ENCODE measurements around the gene GATAD2A. TPM values are rescaled to one million over a fixed set of nuclear protein-coding genes. Genes with fewer than 3 reads are reported as not detected.
"Not testable (repeated sequence)": the region's sequence is repeated elsewhere in the genome, so short reads cannot be mapped to it uniquely, and the experiment has no call there.

Gene GATAD2A
- polyA plus RNA-seq, 1 donor (not counting 4 experiments of a cell fraction or from before 2014, with no cell fraction given) = 28.4 TPM

DNA sequence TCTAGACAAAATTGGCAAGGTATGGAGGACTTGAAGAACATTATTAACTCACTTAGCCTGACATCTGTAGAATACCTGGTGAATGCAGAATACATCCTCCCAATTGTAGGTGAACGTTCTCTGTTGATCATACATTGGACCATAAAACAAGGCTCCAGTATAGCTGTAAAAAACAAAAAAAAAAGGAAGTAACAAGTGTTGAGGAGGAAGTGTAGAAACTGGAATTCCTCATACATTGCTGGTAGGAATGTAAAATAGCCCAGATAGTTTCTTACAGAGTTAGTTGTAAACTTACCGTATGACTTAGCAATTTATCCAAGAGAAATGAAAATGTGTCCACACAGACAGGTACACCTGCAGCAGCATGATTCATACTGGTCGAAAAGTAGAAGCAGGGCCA is 65.1 kb downstream of the GATAD2A start:
- TF ChIP-seq, protein P1, sequence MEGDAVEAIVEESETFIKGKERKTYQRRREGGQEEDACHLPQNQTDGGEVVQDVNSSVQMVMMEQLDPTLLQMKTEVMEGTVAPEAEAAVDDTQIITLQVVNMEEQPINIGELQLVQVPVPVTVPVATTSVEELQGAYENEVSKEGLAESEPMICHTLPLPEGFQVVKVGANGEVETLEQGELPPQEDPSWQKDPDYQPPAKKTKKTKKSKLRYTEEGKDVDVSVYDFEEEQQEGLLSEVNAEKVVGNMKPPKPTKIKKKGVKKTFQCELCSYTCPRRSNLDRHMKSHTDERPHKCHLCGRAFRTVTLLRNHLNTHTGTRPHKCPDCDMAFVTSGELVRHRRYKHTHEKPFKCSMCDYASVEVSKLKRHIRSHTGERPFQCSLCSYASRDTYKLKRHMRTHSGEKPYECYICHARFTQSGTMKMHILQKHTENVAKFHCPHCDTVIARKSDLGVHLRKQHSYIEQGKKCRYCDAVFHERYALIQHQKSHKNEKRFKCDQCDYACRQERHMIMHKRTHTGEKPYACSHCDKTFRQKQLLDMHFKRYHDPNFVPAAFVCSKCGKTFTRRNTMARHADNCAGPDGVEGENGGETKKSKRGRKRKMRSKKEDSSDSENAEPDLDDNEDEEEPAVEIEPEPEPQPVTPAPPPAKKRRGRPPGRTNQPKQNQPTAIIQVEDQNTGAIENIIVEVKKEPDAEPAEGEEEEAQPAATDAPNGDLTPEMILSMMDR (optimal IDR thresholded peaks at IDR 0.05 in 1 of 3, IDR thresholded peaks at IDR 0.05 in 1 of 3, conservative IDR thresholded peaks at IDR 0.05 in 1 of 3; ENCODE audit: extremely low read depth in 1 of 3, insufficient read depth in 2 of 3, low read length in 3 of 3) = no peak
- TF ChIP-seq EZH2 (IDR thresholded peaks at IDR 0.05; ENCODE audit: low read length) = no peak
- H3K9me1 ChIP-seq (ENCODE audit: control insufficient read depth, extremely low read depth, insufficient read depth, low read length) = peaks cover 3% of the 10 kb centered on the region
- no peak overlapping the region for H3K27ac ChIP-seq (ENCODE audit: control insufficient read depth, insufficient read depth, low read length)
- no peak overlapping the region for H3K4me3 ChIP-seq (ENCODE audit: control insufficient read depth in 2 of 3, extremely low read depth in 1 of 3, insufficient read depth in 2 of 3, low read depth in 1 of 3, low read length in 3 of 3)
- FAIRE-seq (no peak), DNase-seq (ENCODE audit: low read depth, low spot score) (no peak)
- no peaks in the 10 kb centered on the region for H3K27me3 ChIP-seq (ENCODE audit: control insufficient read depth, extremely low read depth, insufficient read depth, low read length)
- H2AFZ ChIP-seq (ENCODE audit: control insufficient read depth, low read length) = no peak overlapping the region
- H4K20me1 ChIP-seq (ENCODE audit: control insufficient read depth, extremely low read depth, insufficient read depth, low read length) = peaks cover 14% of the 10 kb centered on the region
- no peak overlapping the region for H3K4me2 ChIP-seq (ENCODE audit: control insufficient read depth, extremely low read depth, insufficient read depth, low read depth, low read length)
- H3K9ac ChIP-seq (ENCODE audit: control insufficient read depth, extremely low read depth, insufficient read depth, low read length) = no peak overlapping the region
- dilution Hi-C loops (cut with MboI; ENCODE audit: extremely low pct_ligation_motif_present, low sequenced_read_pairs) = no loop called here
- peaks cover 2% of the 10 kb centered on the region for H3K9me3 ChIP-seq (ENCODE audit: control insufficient read depth, low read depth, low read length)
- H3K79me2 ChIP-seq (ENCODE audit: control insufficient read depth, insufficient read depth, low read length) = peaks cover 73% of the 10 kb centered on the region
- peaks cover 31 to 38% of the 10 kb centered on the region in 2 experiments for H3K36me3 ChIP-seq (ENCODE audit: control insufficient read depth in 2 of 2, extremely low read depth in 1 of 2, insufficient read depth in 2 of 2, low read length in 2 of 2)
- H3K4me1 ChIP-seq (ENCODE audit: control insufficient read depth, extremely low read depth, insufficient read depth, low read length) = no peaks in the 10 kb centered on the region

DNA sequence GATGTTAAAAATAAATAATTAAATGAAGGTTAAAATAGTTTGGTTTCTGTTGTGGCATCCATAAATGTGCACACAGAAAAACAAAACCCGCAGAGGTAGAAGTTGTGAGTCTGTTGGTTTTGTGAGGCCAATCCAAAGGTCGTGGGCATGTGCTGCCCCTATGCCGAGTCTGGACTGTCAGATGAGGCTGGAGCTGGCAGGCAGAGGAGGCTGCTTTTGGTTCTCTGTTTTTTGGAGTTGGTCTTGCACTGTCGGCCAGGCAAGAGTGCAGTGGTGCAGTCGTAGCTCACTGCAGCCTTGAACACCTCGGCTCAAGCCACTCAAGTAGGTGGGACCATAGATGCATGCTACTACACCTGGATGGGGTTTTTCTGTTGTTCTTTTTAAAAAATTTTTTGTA is 66.2 kb downstream of the GATAD2A start:
- no peak for FAIRE-seq

DNA sequence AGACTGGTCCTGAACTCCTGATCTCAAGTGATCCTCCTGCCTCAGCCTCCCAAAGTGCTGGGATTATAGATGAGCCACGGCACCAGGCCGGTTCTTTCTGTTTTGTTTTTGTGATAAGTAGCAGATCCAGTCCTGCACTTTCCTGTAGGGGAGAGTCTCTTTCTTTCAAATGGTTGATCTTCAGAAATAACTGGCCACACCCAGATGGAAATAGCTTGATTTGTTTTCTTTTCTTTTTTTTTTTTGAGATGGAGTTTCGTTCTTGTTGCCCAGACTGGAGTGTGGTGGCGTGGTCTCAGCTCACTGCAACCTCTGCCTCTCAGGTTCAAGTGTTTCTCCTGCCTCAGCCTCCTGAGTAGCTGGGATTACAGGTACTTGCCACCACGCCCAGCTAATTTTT is 66.6 kb downstream of the GATAD2A start:
- H3K4me2 ChIP-seq (ENCODE audit: control insufficient read depth, extremely low read depth, insufficient read depth, low read depth, low read length); FAIRE-seq; H2AFZ ChIP-seq (ENCODE audit: control insufficient read depth, low read length); H3K9ac ChIP-seq (ENCODE audit: control insufficient read depth, extremely low read depth, insufficient read depth, low read length); H3K4me1 ChIP-seq (ENCODE audit: control insufficient read depth, extremely low read depth, insufficient read depth, low read length); H3K4me3 ChIP-seq (ENCODE audit: control insufficient read depth in 2 of 3, extremely low read depth in 1 of 3, insufficient read depth in 2 of 3, low read depth in 1 of 3, low read length in 3 of 3); dilution Hi-C loops (cut with MboI; ENCODE audit: extremely low pct_ligation_motif_present, low sequenced_read_pairs); H3K27ac ChIP-seq (ENCODE audit: control insufficient read depth, insufficient read depth, low read length); H3K9me1 ChIP-seq (ENCODE audit: control insufficient read depth, extremely low read depth, insufficient read depth, low read length); DNase-seq (ENCODE audit: low read depth, low spot score); H3K9me3 ChIP-seq (ENCODE audit: control insufficient read depth, low read depth, low read length); H3K27me3 ChIP-seq (ENCODE audit: control insufficient read depth, extremely low read depth, insufficient read depth, low read length): not testable (repeated sequence)
- H3K36me3 ChIP-seq (ENCODE audit: control insufficient read depth in 2 of 2, extremely low read depth in 1 of 2, insufficient read depth in 2 of 2, low read length in 2 of 2) = peaks cover 22 to 35% of the 10 kb centered on the region in 2 experiments
- H3K79me2 ChIP-seq (ENCODE audit: control insufficient read depth, insufficient read depth, low read length) = peaks cover 76% of the 10 kb centered on the region
- peaks cover 17% of the 10 kb centered on the region for H4K20me1 ChIP-seq (ENCODE audit: control insufficient read depth, extremely low read depth, insufficient read depth, low read length)

More for the DNA sequence above, 66.2 kb downstream of the GATAD2A start:
- no peaks in the 10 kb centered on the region for H3K4me1 ChIP-seq (ENCODE audit: control insufficient read depth, extremely low read depth, insufficient read depth, low read length)
- H2AFZ ChIP-seq (ENCODE audit: control insufficient read depth, low read length) = no peak overlapping the region
- H3K36me3 ChIP-seq (ENCODE audit: control insufficient read depth in 2 of 2, extremely low read depth in 1 of 2, insufficient read depth in 2 of 2, low read length in 2 of 2) = peaks cover 22 to 35% of the 10 kb centered on the region in 2 experiments
- dilution Hi-C loops (cut with MboI; ENCODE audit: extremely low pct_ligation_motif_present, low sequenced_read_pairs) = no loop called here
- no peak overlapping the region for H3K27ac ChIP-seq (ENCODE audit: control insufficient read depth, insufficient read depth, low read length)
- no peak overlapping the region for H3K9ac ChIP-seq (ENCODE audit: control insufficient read depth, extremely low read depth, insufficient read depth, low read length)
- no peaks in the 10 kb centered on the region for H3K27me3 ChIP-seq (ENCODE audit: control insufficient read depth, extremely low read depth, insufficient read depth, low read length)
- H3K9me1 ChIP-seq (ENCODE audit: control insufficient read depth, extremely low read depth, insufficient read depth, low read length) = peaks cover 3% of the 10 kb centered on the region
- H3K79me2 ChIP-seq (ENCODE audit: control insufficient read depth, insufficient read depth, low read length) = peaks cover 73% of the 10 kb centered on the region
- H4K20me1 ChIP-seq (ENCODE audit: control insufficient read depth, extremely low read depth, insufficient read depth, low read length) = peaks cover 17% of the 10 kb centered on the region
- H3K9me3 ChIP-seq (ENCODE audit: control insufficient read depth, low read depth, low read length) = peaks cover 2% of the 10 kb centered on the region
- no peak for DNase-seq (ENCODE audit: low read depth, low spot score)
- TF ChIP-seq EZH2 (IDR thresholded peaks at IDR 0.05; ENCODE audit: low read length) = no peak
- TF ChIP-seq, protein P1 (optimal IDR thresholded peaks at IDR 0.05 in 1 of 3, IDR thresholded peaks at IDR 0.05 in 1 of 3, conservative IDR thresholded peaks at IDR 0.05 in 1 of 3; ENCODE audit: extremely low read depth in 1 of 3, insufficient read depth in 2 of 3, low read length in 3 of 3) = no peak
- no peak overlapping the region for H3K4me3 ChIP-seq (ENCODE audit: control insufficient read depth in 2 of 3, extremely low read depth in 1 of 3, insufficient read depth in 2 of 3, low read depth in 1 of 3, low read length in 3 of 3)
- no peak overlapping the region for H3K4me2 ChIP-seq (ENCODE audit: control insufficient read depth, extremely low read depth, insufficient read depth, low read depth, low read length)
